Inflammatory macrophage treated with lipopolysaccharide for 4 hours (primary cell): ENCODE results near the gene TMEM132D.
A peak's percentile ranks its signal among the peaks of the same experiment; 100 is the strongest.
"Not testable (repeated sequence)": the region's sequence is repeated elsewhere in the genome, so short reads cannot be mapped to it uniquely, and the experiment has no call there.

ENCODE experiments used
- DNase-seq: peaks from one replicate; pipeline ENCODE4 v3.0.0-alpha.2; 2020

The TMEM132D gene

GRCh38 chr12:129903956-129904829, at the start of gene TMEM132D:
TSS of gene TMEM132D (minus strand) at chr12:129904025.
- no peak for DNase-seq

GRCh38 chr12:129949651-129950050, 45.8 kb upstream of the TMEM132D start:
- no peak for DNase-seq

DNA sequence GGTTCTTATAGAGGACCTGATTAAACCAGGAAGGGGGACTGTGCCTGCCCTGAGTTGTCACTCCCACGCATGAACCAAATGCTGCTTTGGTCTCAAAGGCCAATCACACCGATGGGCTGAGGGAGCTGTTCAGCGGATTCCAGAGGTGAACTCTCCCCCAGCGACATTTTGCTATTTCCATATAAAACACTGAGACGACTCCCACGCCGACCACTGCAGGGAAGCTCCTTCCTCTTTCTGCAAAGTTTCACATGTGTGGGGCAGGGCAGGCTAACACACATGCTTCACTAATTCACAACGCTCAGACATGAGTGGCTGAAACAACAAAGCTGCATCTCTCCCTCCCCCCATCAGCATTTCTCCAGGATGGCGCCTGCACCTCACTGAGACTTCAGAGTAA, 37.8 kb upstream of the TMEM132D start:
- DNase-seq = peak; percentile 4

GRCh38 chr12:129938089-129938488, 34.3 kb upstream of the TMEM132D start:
- no peak for DNase-seq

DNA sequence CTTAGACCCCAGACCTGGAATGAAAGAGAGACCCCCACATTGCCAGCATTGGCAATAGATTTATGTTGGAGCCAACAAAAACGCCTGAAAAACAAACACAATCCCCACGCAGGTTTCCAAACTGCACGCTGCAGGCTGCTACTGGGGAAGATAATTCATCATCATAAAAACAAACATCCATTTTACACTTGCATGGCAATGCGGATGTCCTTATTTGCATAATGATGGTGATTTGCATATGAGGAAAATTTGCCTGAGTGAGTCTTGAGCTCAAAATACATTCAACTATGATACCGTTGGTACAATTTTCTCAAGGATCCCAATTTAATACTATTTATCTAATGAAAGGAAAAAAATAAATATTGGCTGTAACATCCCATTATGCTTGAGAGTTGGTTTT, 33.6 kb upstream of the TMEM132D start:
- DNase-seq = no peak

GRCh38 chr12:129928643-129929042, 24.8 kb upstream of the TMEM132D start:
- DNase-seq = no peak

DNA sequence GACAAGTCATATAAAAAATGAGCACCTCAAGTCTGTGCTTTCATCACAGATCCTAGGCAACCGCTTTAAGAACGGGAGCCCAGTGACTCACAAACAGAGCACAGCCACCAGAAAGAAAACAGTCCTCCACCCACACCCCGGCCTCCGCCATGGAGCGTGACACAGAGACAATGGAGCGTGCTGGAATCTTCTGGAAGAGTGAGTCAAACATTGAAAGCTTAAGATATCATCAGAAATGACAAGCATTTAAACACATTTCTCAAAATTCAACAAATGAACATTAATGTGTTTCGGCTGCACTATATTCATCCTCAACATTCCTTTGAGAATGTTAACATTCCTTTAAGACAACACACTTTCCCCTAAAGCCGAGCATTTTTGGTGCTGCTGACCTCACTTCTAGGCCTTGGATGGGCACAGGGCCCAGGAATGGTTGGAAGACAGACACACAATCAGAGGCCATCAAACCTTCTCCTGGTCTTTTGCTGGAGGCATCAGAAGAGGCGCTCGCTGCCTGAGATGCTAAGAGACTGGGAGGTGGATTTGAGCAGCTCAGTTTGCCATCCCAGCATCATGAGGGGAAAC, 23.6 kb upstream of the TMEM132D start:
- no peak for DNase-seq

DNA sequence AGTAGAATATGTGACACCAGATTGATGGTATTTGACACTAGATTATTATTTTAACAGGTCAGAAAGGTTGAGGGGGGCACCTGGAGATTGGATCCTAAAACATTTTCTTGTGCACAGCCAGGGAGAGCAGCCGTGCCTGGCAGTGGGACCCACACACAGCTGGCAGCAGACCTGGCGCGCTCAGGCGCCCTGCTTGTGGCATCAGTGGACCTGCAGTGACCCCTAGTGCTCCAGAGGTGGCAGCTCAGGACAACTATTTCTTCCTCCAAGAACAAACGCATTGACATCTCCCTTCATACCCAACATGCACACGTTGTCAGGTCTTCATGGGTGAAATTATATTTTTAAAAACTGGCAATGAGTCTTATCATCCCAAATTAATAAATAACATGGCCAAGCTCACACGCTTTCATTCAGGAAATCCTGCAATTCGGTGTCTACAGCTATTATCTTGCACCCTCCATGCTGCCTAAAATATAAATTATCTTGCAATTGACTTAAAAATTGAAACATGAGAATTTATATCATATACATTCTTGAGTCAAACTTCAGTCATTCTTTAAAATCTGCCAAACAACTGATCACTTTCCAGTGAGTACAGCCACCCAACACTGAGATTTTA, 7.7 kb upstream of the TMEM132D start:
- peak; percentile 18 for DNase-seq

DNA sequence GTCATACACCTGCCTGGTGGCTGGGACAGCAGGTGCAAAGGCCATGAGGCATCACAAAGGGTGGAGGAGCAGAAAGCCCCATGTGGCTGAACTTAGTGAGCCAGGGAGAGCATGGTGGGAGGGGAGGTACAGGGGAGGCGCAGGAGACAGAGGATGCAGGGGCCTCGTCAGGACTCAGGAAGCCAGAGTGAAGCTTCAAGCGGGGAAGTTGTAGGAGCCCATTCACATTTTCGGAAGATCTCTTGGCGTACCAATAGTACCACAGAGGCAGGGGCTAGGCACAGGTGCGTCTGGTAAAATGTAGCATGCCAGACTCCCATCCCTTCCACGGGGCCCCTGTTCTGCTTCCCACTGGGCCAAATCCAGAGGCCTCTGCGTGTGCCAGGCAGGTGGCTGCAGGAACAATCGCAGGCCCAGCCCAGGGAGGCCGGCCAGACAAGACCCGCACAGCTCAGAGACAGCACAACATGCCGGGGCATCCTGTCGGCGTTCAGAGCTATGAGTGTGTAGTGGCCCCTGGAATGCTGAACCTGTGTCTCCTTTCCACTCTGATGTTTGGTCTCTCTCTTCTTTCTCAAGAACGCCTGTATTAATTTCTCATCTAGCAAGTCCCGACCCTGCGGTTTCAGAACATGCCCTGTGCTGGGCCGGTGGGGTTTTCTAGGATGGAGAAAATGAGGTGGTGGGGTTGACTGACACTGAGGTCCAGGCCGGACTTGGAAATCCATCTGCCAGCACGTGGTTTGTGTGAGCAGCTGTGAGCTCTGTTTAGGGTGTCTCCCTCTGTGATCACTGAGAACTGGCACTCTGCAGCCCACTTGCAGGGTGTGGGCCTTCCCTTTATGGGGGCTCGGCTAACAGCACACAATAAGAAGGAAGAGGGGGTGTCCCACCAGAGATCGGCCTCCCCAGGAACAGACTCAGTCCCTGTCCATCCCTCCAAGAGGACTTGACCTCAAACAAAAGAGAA, 5.5 kb upstream of the TMEM132D start:
- DNase-seq = no peak

GRCh38 chr12:129903092-129903945, 506 bp downstream of the TMEM132D start:
- DNase-seq = no peak

GRCh38 chr12:129902371-129903091, 1.3 kb downstream of the TMEM132D start:
- DNase-seq = no peak

- DNase-seq = no peak
Measured at GRCh38 chr12:129901254-129901653, 2.6 kb downstream of the TMEM132D start.

DNA sequence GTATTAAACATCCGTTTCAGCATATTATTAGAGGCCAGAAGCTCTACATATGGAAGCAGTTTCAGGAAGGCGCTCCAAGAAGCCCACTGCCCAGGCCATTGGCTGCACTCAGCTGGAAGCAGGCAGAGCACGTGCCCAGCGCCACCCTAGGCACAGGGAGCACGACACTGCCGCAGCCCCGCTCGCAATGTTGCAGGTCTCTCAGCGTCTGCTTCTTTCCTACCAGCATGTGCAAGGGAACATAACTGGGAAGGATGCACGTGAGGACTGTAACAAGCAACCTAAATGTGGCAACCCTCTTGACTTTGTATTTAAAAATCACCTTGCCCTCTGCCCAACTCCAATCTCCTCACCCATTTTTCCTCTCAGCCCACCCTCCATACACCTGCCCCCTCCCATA, 3.5 kb downstream of the TMEM132D start:
- no peak for DNase-seq

- DNase-seq = not testable (repeated sequence)
Measured at GRCh38 chr12:129899045-129899444, 4.8 kb downstream of the TMEM132D start.

- no peak for DNase-seq
Measured at GRCh38 chr12:129893691-129894090, 10.1 kb downstream of the TMEM132D start.

GRCh38 chr12:129887101-129887500, 16.7 kb downstream of the TMEM132D start:
- no peak for DNase-seq

DNA sequence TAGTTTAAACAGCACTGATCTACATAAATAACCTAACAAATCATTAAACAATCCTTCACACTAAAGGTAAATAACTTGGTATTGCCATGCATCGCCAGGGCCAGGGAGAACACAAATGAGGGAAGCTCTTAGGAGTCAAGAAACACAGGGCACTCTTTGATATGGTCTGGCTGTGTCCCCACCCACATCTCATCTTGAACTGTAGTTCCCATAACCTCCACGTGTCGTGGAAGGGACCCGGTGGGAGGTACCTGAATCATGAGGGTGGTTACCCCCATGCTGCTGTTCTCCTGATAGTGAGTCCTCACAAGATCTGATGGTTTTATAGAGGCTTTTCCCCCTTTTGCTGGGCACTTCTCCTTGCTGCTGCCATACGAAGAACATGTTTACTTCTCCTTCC, 17.3 kb downstream of the TMEM132D start:
- no peak for DNase-seq

DNA sequence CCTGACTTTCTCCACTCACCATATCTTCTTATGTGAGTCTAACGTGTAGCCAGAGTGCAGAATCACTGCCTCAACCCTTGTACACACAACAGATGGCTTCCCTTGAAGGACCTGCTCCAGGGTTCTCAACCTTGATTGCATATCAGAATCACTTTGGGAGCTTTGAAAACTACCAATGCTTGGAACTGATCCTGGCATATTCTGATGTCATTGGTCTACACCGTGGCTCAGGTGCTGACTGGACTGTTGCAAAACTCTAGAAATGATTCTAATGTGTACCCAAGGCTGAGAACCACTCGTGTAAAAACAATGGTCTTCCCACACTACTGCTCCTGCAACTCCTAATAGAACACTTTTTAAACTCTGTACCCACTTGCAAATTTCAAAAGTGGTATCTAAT, 18.5 kb downstream of the TMEM132D start:
- DNase-seq = no peak

DNA sequence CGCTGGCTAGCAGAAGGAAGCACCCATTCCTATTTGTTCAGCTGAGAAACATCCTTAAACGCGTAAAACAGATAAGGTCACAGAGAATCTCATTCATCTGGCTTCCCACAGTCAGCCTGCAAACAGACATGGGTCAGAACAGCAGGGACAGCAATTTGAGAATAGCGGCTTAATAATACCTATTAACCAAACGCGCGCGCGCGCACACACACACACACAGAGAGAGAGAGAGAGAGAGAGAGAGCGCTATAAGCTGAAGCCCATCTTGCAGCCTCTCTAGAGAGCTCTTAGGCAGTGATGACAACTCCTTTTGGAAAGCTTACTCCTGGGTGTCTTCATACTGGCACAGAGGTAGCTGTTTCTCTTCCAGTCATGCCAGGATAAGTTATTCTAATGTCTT, 26.4 kb downstream of the TMEM132D start:
- no peak for DNase-seq

DNA sequence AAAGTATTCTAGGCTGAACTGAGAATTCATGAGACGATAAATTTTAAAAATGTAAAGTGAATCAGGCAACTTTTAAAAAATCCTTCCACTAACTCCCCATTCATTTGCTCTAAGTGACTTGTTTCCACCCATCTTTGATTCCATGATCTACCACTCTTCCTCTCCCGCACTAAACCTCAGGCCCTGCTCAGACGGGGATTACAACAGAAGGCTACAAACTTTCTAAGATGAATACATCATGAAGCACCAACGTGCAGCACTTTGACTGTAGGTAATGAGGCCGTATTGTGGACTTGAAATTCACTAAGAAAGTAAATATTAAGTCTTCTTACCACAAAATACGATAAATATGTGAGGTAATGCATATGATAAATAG, 30.0 kb downstream of the TMEM132D start:
- no peak for DNase-seq
